ENCODE measurements around the gene ANGPT4.

ANGPT4 gene

GRCh38 chr20:869606-870005 is 46.5 kb downstream of the ANGPT4 start:
- no peak for TF ChIP-seq CTCF (conservative IDR thresholded peaks at IDR 0.05; ENCODE audit: low read depth)
- DNase-seq (ENCODE audit: low spot score): no peak
- no peak overlapping the region for H3K27ac ChIP-seq
- ChIA-PET POLR2A (ENCODE audit: low non-redundant PET) (no interaction called here), CTCF (no interaction called here)

GRCh38 chr20:868279-868678 is 47.9 kb downstream of the ANGPT4 start:
- TF ChIP-seq CTCF (conservative IDR thresholded peaks at IDR 0.05; ENCODE audit: low read depth): no peak
- no peak for DNase-seq (ENCODE audit: low spot score)
- ChIA-PET CTCF (interaction anchor here (0.6 kb wide), 1 partner anchor 129 kb away, joined by 3 read pairs; no protein-coding TSS in a partner anchor), POLR2A (ENCODE audit: low non-redundant PET) (no interaction called here)
- H3K27ac ChIP-seq: no peak overlapping the region

- DNase-seq (ENCODE audit: low spot score): no peak
- ChIA-PET POLR2A (ENCODE audit: low non-redundant PET) (no interaction called here), CTCF (no interaction called here)
- no peak overlapping the region for H3K27ac ChIP-seq
- no peak for TF ChIP-seq CTCF (conservative IDR thresholded peaks at IDR 0.05; ENCODE audit: low read depth)
Observed at GRCh38 chr20:865440-865839, 50.7 kb downstream of the ANGPT4 start.

GRCh38 chr20:860891-861290 is 55.2 kb downstream of the ANGPT4 start:
- TF ChIP-seq CTCF (conservative IDR thresholded peaks at IDR 0.05; ENCODE audit: low read depth): no peak
- no peak for DNase-seq (ENCODE audit: low spot score)
- CTCF ChIA-PET: interaction anchor here (0.7 kb wide), 1 partner anchor 25 kb away, joined by 4 read pairs; no protein-coding TSS in a partner anchor
- peak overlapping the region; percentile 46 for H3K27ac ChIP-seq
- POLR2A ChIA-PET (ENCODE audit: low non-redundant PET): no interaction called here

GRCh38 chr20:859751-860231 is 56.3 kb downstream of the ANGPT4 start:
- POLR2A ChIA-PET (ENCODE audit: low non-redundant PET): no interaction called here
- CTCF ChIA-PET: interaction anchor here (0.8 kb wide), 1 partner anchor 1492 kb away, joined by 3 read pairs; no protein-coding TSS in a partner anchor
- no peak for TF ChIP-seq CTCF (conservative IDR thresholded peaks at IDR 0.05; ENCODE audit: low read depth)
- peak overlapping the region; percentile 46 for H3K27ac ChIP-seq
- DNase-seq (ENCODE audit: low spot score): no peak

GRCh38 chr20:858011-858410 is 58.1 kb downstream of the ANGPT4 start:
- ChIA-PET CTCF (interaction anchor here (0.6 to 1.2 kb wide), 3 partner anchors 39 to 98 kb away, joined by 3 to 5 read pairs (median 3); no protein-coding TSS in a partner anchor), POLR2A (ENCODE audit: low non-redundant PET) (no interaction called here)
- DNase-seq (ENCODE audit: low spot score): peak; percentile 87
- no peak for TF ChIP-seq CTCF (conservative IDR thresholded peaks at IDR 0.05; ENCODE audit: low read depth)
- peak overlapping the region; percentile 98 for H3K27ac ChIP-seq

All from RWPE1 (cell line).